HepG2 (cell line): ENCODE measurements around the gene CEMP1. TPM values are rescaled to one million over a fixed set of nuclear protein-coding genes. Genes with fewer than 3 reads are reported as not detected.

Experiments
- ETV5 ChIP-seq: IDR thresholded peaks from 2 replicates; pipeline ENCODE4 v1.6.1; 2018; ENCODE audit warnings: missing biosample characterization, missing genetic modification reagents, inconsistent platforms, borderline replicate concordance
- FOXA1 ChIP-seq, 2 experiments: fragments of 450-650 bp in 1 of 2; sonication (generic) in 1 of 2; formaldehyde crosslinking in 1 of 2; IDR thresholded peaks; 2 replicates each; pipeline versions ENCODE4 v1.4.0 to v1.6.1; 2016 to 2020; ENCODE audit warnings: missing genetic modification reagents in 1 of 2
- GPBP1L1 ChIP-seq: sonication (generic); formaldehyde crosslinking; IDR thresholded peaks from 2 replicates; pipeline ENCODE4 v1.5.0; 2020; ENCODE audit warnings: mild to moderate bottlenecking, missing genetic modification reagents
- KDM3A ChIP-seq: IDR thresholded peaks from 2 replicates; pipeline ENCODE4 v1.6.1; 2018; ENCODE audit warnings: low read depth, missing compliant biosample characterization
- PRPF4 ChIP-seq: fragments of 200-400 bp; formaldehyde crosslinking; IDR thresholded peaks from 2 replicates; pipeline ENCODE4 v1.6.1; 2016; ENCODE audit warnings: low read length, low read depth; ENCODE audit not compliant: poor library complexity, severe bottlenecking
- RBFOX2 ChIP-seq: fragments of 200-400 bp; formaldehyde crosslinking; IDR thresholded peaks from 2 replicates; pipeline ENCODE4 v1.6.1; 2017; ENCODE audit warnings: low read depth, mild to moderate bottlenecking, low read length
- SP140L ChIP-seq: sonication (generic); formaldehyde crosslinking; IDR thresholded peaks from 2 replicates; pipeline ENCODE4 v1.4.0; 2020; ENCODE audit warnings: missing genetic modification reagents, borderline replicate concordance
- STAT6 ChIP-seq: sonication (generic); formaldehyde crosslinking; IDR thresholded peaks from 2 replicates; pipeline ENCODE4 v1.4.0; 2020; ENCODE audit warnings: missing genetic modification reagents, mild to moderate bottlenecking, borderline replicate concordance
- ZFP1 ChIP-seq: IDR thresholded peaks from 2 replicates; pipeline ENCODE4 v1.6.1; 2016
- ZNF138 ChIP-seq: sonication (generic); formaldehyde crosslinking; IDR thresholded peaks from 2 replicates; pipeline ENCODE4 v1.5.0; 2020; ENCODE audit warnings: mild to moderate bottlenecking, low read depth, missing genetic modification reagents
- ZNF788 ChIP-seq: sonication (generic); formaldehyde crosslinking; IDR thresholded peaks from 2 replicates; pipeline ENCODE4 v1.5.0; 2020; ENCODE audit warnings: mild to moderate bottlenecking, missing genetic modification reagents, borderline replicate concordance
- ZXDC ChIP-seq: sonication (generic); formaldehyde crosslinking; IDR thresholded peaks from 2 replicates; pipeline ENCODE4 v1.5.0; 2020; ENCODE audit warnings: mild to moderate bottlenecking, missing genetic modification reagents
- polyA plus RNA-seq, 8 experiments: library from polyadenylated mRNA; depleted of rRNA in 3 of 8; stranded (reverse) in 7 of 8; unstranded in 1 of 8; fragments of >200 nt; fragmentation: Illumina TruSeq in 4 of 8; extraction: Trizol in 4 of 8; gene quantifications; 2 replicates each; pipeline versions ENCODE4 v1.2.1 to v1.2.3, GENCODE V29; 2011 to 2016; ENCODE audit warnings: low read depth in 4 of 8, missing spikeins in 1 of 8, mixed read lengths in 1 of 8; ENCODE audit not compliant: insufficient read depth in 1 of 8
- total RNA-seq, 5 experiments: library from RNA; depleted of rRNA; stranded (reverse); fragments of >200 nt; fragmentation: Illumina TruSeq; extraction: Trizol; gene quantifications; 2 replicates each; pipeline ENCODE4 v1.2.3, GENCODE V29; 2016; ENCODE audit warnings: low read depth in 1 of 5
- TF ChIP-seq, protein P1 (sequence below): sonication (generic); formaldehyde crosslinking; IDR thresholded peaks from 2 replicates; pipeline ENCODE4 v1.5.1; 2020; ENCODE audit warnings: mild to moderate bottlenecking, moderate library complexity, missing genetic modification reagents
- TF ChIP-seq, protein P2 (sequence below): sonication (generic); formaldehyde crosslinking; IDR thresholded peaks from 2 replicates; pipeline ENCODE4 v1.5.0; 2020; ENCODE audit warnings: mild to moderate bottlenecking, missing genetic modification reagents, moderate library complexity
- TF ChIP-seq, protein P3 (sequence below): sonication (generic); formaldehyde crosslinking; IDR thresholded peaks from 2 replicates; pipeline ENCODE4 v1.8.1; 2022; ENCODE audit warnings: mild to moderate bottlenecking, missing genetic modification reagents

The CEMP1 gene
- total and polyA plus RNA-seq, 2 of the 13 experiments (the other 11 are each of a cell fraction or from before 2014, with no cell fraction given) = not detected

- TF ChIP-seq, protein P1, sequence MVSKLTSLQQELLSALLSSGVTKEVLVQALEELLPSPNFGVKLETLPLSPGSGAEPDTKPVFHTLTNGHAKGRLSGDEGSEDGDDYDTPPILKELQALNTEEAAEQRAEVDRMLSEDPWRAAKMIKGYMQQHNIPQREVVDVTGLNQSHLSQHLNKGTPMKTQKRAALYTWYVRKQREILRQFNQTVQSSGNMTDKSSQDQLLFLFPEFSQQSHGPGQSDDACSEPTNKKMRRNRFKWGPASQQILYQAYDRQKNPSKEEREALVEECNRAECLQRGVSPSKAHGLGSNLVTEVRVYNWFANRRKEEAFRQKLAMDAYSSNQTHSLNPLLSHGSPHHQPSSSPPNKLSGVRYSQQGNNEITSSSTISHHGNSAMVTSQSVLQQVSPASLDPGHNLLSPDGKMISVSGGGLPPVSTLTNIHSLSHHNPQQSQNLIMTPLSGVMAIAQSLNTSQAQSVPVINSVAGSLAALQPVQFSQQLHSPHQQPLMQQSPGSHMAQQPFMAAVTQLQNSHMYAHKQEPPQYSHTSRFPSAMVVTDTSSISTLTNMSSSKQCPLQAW (CRISPR knock-in tag) = 0 out of 2 replicates have a peak, but pooled peaks have one; percentile 48
- TF ChIP-seq ZXDC (CRISPR knock-in tag) (no peak), KDM3A (CRISPR knock-in tag) (peak; percentile 60; the same call in 1 of the 2 replicates), GPBP1L1 (CRISPR knock-in tag) (no peak), ETV5 (CRISPR knock-in tag) (no peak; the same call in 1 of the 2 replicates), ZFP1 (CRISPR knock-in tag) (no peak), FOXA1 (IDR thresholded peaks at IDR 0.05) (no peak), FOXA1 (CRISPR knock-in tag; IDR thresholded peaks at IDR 0.05) (no peak), PRPF4 (no peak), SP140L (CRISPR knock-in tag) (no peak), STAT6 (CRISPR knock-in tag) (no peak), RBFOX2 (no peak), ZNF788 (CRISPR knock-in tag) (no peak), ZNF138 (CRISPR knock-in tag) (no peak)
- TF ChIP-seq, protein P2, sequence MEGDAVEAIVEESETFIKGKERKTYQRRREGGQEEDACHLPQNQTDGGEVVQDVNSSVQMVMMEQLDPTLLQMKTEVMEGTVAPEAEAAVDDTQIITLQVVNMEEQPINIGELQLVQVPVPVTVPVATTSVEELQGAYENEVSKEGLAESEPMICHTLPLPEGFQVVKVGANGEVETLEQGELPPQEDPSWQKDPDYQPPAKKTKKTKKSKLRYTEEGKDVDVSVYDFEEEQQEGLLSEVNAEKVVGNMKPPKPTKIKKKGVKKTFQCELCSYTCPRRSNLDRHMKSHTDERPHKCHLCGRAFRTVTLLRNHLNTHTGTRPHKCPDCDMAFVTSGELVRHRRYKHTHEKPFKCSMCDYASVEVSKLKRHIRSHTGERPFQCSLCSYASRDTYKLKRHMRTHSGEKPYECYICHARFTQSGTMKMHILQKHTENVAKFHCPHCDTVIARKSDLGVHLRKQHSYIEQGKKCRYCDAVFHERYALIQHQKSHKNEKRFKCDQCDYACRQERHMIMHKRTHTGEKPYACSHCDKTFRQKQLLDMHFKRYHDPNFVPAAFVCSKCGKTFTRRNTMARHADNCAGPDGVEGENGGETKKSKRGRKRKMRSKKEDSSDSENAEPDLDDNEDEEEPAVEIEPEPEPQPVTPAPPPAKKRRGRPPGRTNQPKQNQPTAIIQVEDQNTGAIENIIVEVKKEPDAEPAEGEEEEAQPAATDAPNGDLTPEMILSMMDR (CRISPR knock-in tag) = peak; percentile 99
- TF ChIP-seq, protein P3, sequence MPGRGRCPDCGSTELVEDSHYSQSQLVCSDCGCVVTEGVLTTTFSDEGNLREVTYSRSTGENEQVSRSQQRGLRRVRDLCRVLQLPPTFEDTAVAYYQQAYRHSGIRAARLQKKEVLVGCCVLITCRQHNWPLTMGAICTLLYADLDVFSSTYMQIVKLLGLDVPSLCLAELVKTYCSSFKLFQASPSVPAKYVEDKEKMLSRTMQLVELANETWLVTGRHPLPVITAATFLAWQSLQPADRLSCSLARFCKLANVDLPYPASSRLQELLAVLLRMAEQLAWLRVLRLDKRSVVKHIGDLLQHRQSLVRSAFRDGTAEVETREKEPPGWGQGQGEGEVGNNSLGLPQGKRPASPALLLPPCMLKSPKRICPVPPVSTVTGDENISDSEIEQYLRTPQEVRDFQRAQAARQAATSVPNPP (CRISPR knock-in tag) = no peak
Measured at GRCh38 chr16:2500918-2501750, 30.1 kb downstream of the CEMP1 start (continued).
